Panc1 (cell line): ENCODE data around the gene CSH2. TPM values are rescaled to one million over a fixed set of nuclear protein-coding genes. Genes with fewer than 3 reads are reported as not detected.
"Not testable (repeated sequence)": the region's sequence is repeated elsewhere in the genome, so short reads cannot be mapped to it uniquely, and the experiment has no call there.

ENCODE experiments used
- ATAC-seq: fragments of 200-7000 bp; cut with Tn5 transposase; 2 replicates; pipeline ENCODE4 v1.9.1; 2020; ENCODE audit warnings: mild to moderate bottlenecking, moderate library complexity
- BruUV-seq: library from RNA; stranded (reverse); fragments of 400-500 nt; replicated peaks from 2 replicates; lab custom pipeline; 2021; lab: Mats Ljungman, UMichigan
- CTCF ChIA-PET: fragments of 300-600 bp; sonication (Branson Sonifier 250); formaldehyde crosslinking; loops from one replicate; lab custom pipeline; 2022; ENCODE audit warnings: antibody characterized with exemption; lab: Charles Lee
- POLR2A ChIA-PET: fragments of 300-600 bp; sonication (Branson Sonifier 250); formaldehyde crosslinking; loops from one replicate; lab custom pipeline; 2022; ENCODE audit warnings: antibody characterized with exemption; lab: Charles Lee
- DNase-seq: peaks from one replicate; pipeline ENCODE4 v3.0.0-alpha.2; 2010; ENCODE audit warnings: low read depth, low spot score
- H3K27ac ChIP-seq: 2 replicates; pipeline ENCODE4 v1.5.1; 2011; ENCODE audit warnings: mild to moderate bottlenecking, low read length, inconsistent platforms
- H3K27me3 ChIP-seq: fragments of 200-500 bp; sonication (Bioruptor generic); 2 replicates; pipeline ENCODE4 v1.6.0; 2014; ENCODE audit warnings: low read length, inconsistent platforms; ENCODE audit not compliant: control insufficient read depth, insufficient read depth
- H3K36me3 ChIP-seq: fragments of 200-500 bp; sonication (Bioruptor generic); 2 replicates; pipeline ENCODE4 v1.5.1; 2014; ENCODE audit warnings: inconsistent platforms, mild to moderate bottlenecking, low read length, moderate library complexity; ENCODE audit not compliant: control insufficient read depth, insufficient read depth
- H3K4me1 ChIP-seq: 2 replicates; pipeline ENCODE4 v1.5.1; 2011; ENCODE audit warnings: inconsistent platforms, mild to moderate bottlenecking, low read length, moderate library complexity; ENCODE audit not compliant: control insufficient read depth, insufficient read depth
- H3K4me3 ChIP-seq, 2 experiments: 2 replicates each; pipeline ENCODE4 v1.5.1; 2011 to 2012; ENCODE audit warnings: low read depth in 2 of 2, low read length in 2 of 2, mild to moderate bottlenecking in 2 of 2, inconsistent platforms in 1 of 2, moderate library complexity in 1 of 2
- H3K9me3 ChIP-seq: fragments of 200-500 bp; sonication (Bioruptor generic); 2 replicates; pipeline ENCODE4 v1.5.1; 2014; ENCODE audit warnings: low read depth, mild to moderate bottlenecking, inconsistent platforms, low read length, moderate library complexity; ENCODE audit not compliant: control insufficient read depth, insufficient read depth
- in situ Hi-C: cut with HindIII; loops from 2 replicates; pipeline ENCODE4 v1.10.0; 2016; ENCODE audit warnings: low sequenced_read_pairs, low pct_unique_long_range_greater_than_20kb
- intact Hi-C: fragments of 100-400 bp; cut with micrococcal nuclease; formaldehyde crosslinking; loops from one replicate; pipeline ENCODE4 v1.10.0; 2022; ENCODE audit not compliant: unreplicated experiment
- total RNA-seq: library from RNA; stranded (reverse); gene quantifications from one replicate; pipeline ENCODE4 v1.2.1, GENCODE V29; 2021; ENCODE audit not compliant: unreplicated experiment
- TF ChIP-seq, protein P1 (sequence below): fragments of 450-650 bp; IDR thresholded peaks from 2 replicates; pipeline ENCODE4 v1.5.1; 2017; ENCODE audit warnings: mild to moderate bottlenecking

Gene CSH2
- total RNA-seq, 1 experiment from 2014 or later, result not detected

GRCh38 chr17:63874061-63874626 is 667 bp upstream of the CSH2 start:
- ATAC-seq, POLR2A ChIA-PET, DNase-seq, H3K36me3 ChIP-seq, H3K27ac ChIP-seq, intact Hi-C loops, H3K4me1 ChIP-seq, H3K27me3 ChIP-seq, BruUV-seq, H3K9me3 ChIP-seq, H3K4me3 ChIP-seq, in situ Hi-C loops: not testable (repeated sequence)
- CTCF ChIA-PET, result interaction anchor here (0.7 kb wide), 1 partner anchor 13 kb away, joined by 3 read pairs; no protein-coding TSS in a partner anchor
- TF ChIP-seq, protein P1, sequence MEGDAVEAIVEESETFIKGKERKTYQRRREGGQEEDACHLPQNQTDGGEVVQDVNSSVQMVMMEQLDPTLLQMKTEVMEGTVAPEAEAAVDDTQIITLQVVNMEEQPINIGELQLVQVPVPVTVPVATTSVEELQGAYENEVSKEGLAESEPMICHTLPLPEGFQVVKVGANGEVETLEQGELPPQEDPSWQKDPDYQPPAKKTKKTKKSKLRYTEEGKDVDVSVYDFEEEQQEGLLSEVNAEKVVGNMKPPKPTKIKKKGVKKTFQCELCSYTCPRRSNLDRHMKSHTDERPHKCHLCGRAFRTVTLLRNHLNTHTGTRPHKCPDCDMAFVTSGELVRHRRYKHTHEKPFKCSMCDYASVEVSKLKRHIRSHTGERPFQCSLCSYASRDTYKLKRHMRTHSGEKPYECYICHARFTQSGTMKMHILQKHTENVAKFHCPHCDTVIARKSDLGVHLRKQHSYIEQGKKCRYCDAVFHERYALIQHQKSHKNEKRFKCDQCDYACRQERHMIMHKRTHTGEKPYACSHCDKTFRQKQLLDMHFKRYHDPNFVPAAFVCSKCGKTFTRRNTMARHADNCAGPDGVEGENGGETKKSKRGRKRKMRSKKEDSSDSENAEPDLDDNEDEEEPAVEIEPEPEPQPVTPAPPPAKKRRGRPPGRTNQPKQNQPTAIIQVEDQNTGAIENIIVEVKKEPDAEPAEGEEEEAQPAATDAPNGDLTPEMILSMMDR, result peak; percentile 10; the same call in 1 of the 2 replicates

DNA sequence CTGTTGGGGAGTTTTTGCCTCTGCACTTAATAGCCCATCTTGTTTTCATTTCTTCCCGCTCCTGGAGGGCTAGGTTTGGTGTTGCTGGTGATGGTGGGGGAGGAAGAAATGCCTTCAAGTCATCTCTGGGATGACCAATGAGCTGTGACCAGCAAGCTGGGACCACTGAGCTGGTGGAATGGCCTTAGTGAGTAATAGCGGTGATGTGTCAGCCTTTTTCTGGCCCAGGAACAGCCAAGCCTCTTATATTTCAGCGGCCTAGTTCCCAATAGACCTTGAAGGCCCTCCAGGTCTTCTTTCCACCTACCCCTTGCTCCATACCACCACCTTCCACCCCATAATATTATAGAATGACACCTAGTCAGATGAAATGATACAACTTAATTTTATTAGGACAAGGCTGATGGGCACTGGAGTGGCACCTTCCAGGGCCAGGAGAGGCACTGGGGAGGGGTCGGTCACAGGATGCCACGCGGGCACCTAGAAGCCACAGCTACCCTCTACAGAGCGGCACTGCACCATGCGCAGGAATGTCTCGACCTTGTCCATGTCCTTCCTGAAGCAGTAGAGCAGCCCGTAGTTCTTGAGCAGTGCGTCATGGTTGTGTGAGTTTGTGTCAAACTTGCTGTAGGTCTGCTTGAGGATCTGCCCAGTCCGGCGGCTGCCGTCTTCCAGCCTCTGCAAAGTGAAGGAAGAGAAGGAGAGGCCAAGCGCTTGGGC is 1.7 kb downstream of the CSH2 start:
- H3K27me3 ChIP-seq, H3K27ac ChIP-seq, BruUV-seq, H3K9me3 ChIP-seq, intact Hi-C loops, POLR2A ChIA-PET, in situ Hi-C loops, CTCF ChIA-PET, H3K36me3 ChIP-seq, ATAC-seq, H3K4me1 ChIP-seq, H3K4me3 ChIP-seq, DNase-seq: not testable (repeated sequence)

- CTCF ChIA-PET, result interaction anchor here (0.5 to 0.9 kb wide), 2 partner anchors 104 to 251 kb away, joined by 3 read pairs; no protein-coding TSS in a partner anchor
- H3K27ac ChIP-seq, result not testable (repeated sequence)
Observed at GRCh38 chr17:63870292-63870665, 3.2 kb downstream of the CSH2 start.

GRCh38 chr17:63869491-63870291 is 3.8 kb downstream of the CSH2 start:
- intact Hi-C loops, H3K27ac ChIP-seq, POLR2A ChIA-PET, H3K36me3 ChIP-seq, in situ Hi-C loops, ATAC-seq, H3K4me3 ChIP-seq, H3K4me1 ChIP-seq, DNase-seq, H3K27me3 ChIP-seq, H3K9me3 ChIP-seq, BruUV-seq: not testable (repeated sequence)
- CTCF ChIA-PET, result interaction anchor here (0.9 kb wide), 1 partner anchor 251 kb away, joined by 3 read pairs; no protein-coding TSS in a partner anchor
- TF ChIP-seq, protein P1, result peak; percentile 27

More at GRCh38 chr17:63870292-63870665, 3.2 kb downstream of the CSH2 start:
- DNase-seq, H3K4me1 ChIP-seq, H3K36me3 ChIP-seq, H3K4me3 ChIP-seq, H3K27me3 ChIP-seq, POLR2A ChIA-PET, intact Hi-C loops, H3K9me3 ChIP-seq, ATAC-seq, BruUV-seq, in situ Hi-C loops: not testable (repeated sequence)
